Measurements from ENCODE around the gene SLC6A18. TPM values are rescaled to one million over a fixed set of nuclear protein-coding genes. Genes with fewer than 3 reads are reported as not detected.
A peak's percentile ranks its signal among the peaks of the same experiment; 100 is the strongest.
"Not testable (repeated sequence)": the region's sequence is repeated elsewhere in the genome, so short reads cannot be mapped to it uniquely, and the experiment has no call there.

The SLC6A18 gene
- total RNA-seq, 2 donors from 2014 or later, result not detected

- no peak for ATAC-seq (replicated peaks in 1 of 2)
- H3K27me3 Mint-ChIP-seq (ENCODE audit: low read depth), result no peaks in the 10 kb centered on the region
- H3K4me3 Mint-ChIP-seq, result no peak overlapping the region
- no peak overlapping the region for H3K27ac Mint-ChIP-seq
- no peaks in the 10 kb centered on the region for H3K9me3 Mint-ChIP-seq
- no peak for DNase-seq
- H3K4me1 Mint-ChIP-seq (ENCODE audit: low read depth), result peaks cover 18% of the 10 kb centered on the region
- H3K36me3 Mint-ChIP-seq (ENCODE audit: insufficient read depth in 2 of 2), result no peaks in the 10 kb centered on the region
Measured at GRCh38 chr5:1257363-1257762, 32.2 kb downstream of the SLC6A18 start.

GRCh38 chr5:1257841-1258240 lies 32.7 kb downstream of the SLC6A18 start:
- ATAC-seq (replicated peaks in 1 of 2), result no peak
- Mint-ChIP-seq H3K27ac (no peak overlapping the region), H3K4me1 (ENCODE audit: low read depth) (peaks cover 18% of the 10 kb centered on the region), H3K9me3 (no peaks in the 10 kb centered on the region), H3K27me3 (ENCODE audit: low read depth) (no peaks in the 10 kb centered on the region), H3K4me3 (no peak overlapping the region), H3K36me3 (ENCODE audit: insufficient read depth in 2 of 2) (no peaks in the 10 kb centered on the region)
- no peak for DNase-seq

- Mint-ChIP-seq H3K27me3 (ENCODE audit: low read depth) (no peaks in the 10 kb centered on the region), H3K4me3 (no peak overlapping the region), H3K9me3 (no peaks in the 10 kb centered on the region), H3K4me1 (ENCODE audit: low read depth) (peaks cover 12% of the 10 kb centered on the region), H3K27ac (no peak overlapping the region), H3K36me3 (ENCODE audit: insufficient read depth in 2 of 2) (no peaks in the 10 kb centered on the region)
- no peak for ATAC-seq (replicated peaks in 1 of 2)
- no peak for DNase-seq
Measured at GRCh38 chr5:1259806-1260480, 34.8 kb downstream of the SLC6A18 start.

- H3K4me1 Mint-ChIP-seq (ENCODE audit: low read depth), result no peaks in the 10 kb centered on the region
- no peak for DNase-seq
- no peak overlapping the region for H3K27ac Mint-ChIP-seq
Measured at GRCh38 chr5:1261643-1262042, 36.5 kb downstream of the SLC6A18 start.

DNA sequence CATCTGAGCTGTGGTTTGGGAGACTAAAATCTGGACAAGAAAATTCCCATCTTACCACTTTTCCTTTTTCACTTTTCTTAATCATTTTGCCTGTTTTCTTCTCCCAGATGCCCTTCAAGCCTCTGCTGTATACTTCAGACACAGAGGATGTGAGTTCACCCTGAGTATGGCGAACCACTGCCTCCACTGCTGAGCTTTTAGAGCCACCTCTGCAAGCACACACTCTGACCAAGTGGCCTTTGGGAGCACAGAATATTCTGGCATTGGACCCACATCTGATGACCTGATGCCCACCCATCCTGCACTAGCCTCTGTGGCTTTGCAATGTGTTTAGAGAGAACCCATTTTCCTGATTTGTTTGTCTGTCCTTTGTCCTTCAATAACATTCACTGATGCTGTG lies 37.2 kb downstream of the SLC6A18 start:
- H3K4me1 Mint-ChIP-seq (ENCODE audit: low read depth), result no peaks in the 10 kb centered on the region
- no peak overlapping the region for H3K27ac Mint-ChIP-seq
- H3K36me3 Mint-ChIP-seq (ENCODE audit: insufficient read depth in 2 of 2), result peaks cover 0 to 1% of the 10 kb centered on the region in 2 donors
- no peak for ATAC-seq (replicated peaks in 1 of 2)
- no peaks in the 10 kb centered on the region for H3K9me3 Mint-ChIP-seq
- no peaks in the 10 kb centered on the region for H3K27me3 Mint-ChIP-seq (ENCODE audit: low read depth)
- H3K4me3 Mint-ChIP-seq, result no peak overlapping the region
- DNase-seq, result no peak

More at GRCh38 chr5:1261643-1262042, 36.5 kb downstream of the SLC6A18 start:
- Mint-ChIP-seq H3K9me3 (no peaks in the 10 kb centered on the region), H3K27me3 (ENCODE audit: low read depth) (no peaks in the 10 kb centered on the region), H3K36me3 (ENCODE audit: insufficient read depth in 2 of 2) (peaks cover 0 to 1% of the 10 kb centered on the region in 2 donors), H3K4me3 (no peak overlapping the region)
- no peak for ATAC-seq (replicated peaks in 1 of 2)

DNA sequence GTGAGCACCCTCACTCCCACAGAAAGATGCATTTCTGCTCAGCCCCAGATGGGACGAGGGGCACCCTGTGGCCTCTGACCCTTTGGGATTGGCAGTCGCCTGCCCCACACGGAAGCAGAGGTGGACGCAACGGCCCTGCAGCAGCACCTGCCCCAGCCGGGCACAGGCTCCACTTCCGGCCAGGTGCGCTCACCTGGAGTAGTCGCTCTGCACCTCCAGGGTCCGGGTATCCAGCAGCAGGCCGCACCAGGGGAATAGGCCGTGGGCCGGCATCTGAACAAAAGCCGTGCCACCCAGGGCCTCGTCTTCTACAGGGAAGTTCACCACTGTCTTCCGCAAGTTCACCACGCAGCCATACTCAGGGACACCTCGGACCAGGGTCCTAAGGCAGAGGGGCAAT lies 39.0 kb downstream of the SLC6A18 start:
- Mint-ChIP-seq H3K27ac (no peak overlapping the region), H3K27me3 (ENCODE audit: low read depth) (no peaks in the 10 kb centered on the region), H3K4me3 (no peak overlapping the region), H3K4me1 (ENCODE audit: low read depth) (peaks cover 10% of the 10 kb centered on the region), H3K9me3 (no peaks in the 10 kb centered on the region), H3K36me3 (ENCODE audit: insufficient read depth in 2 of 2) (peaks cover 0 to 1% of the 10 kb centered on the region in 2 donors)
- DNase-seq (no peak), ATAC-seq (replicated peaks in 1 of 2) (no peak)

DNA sequence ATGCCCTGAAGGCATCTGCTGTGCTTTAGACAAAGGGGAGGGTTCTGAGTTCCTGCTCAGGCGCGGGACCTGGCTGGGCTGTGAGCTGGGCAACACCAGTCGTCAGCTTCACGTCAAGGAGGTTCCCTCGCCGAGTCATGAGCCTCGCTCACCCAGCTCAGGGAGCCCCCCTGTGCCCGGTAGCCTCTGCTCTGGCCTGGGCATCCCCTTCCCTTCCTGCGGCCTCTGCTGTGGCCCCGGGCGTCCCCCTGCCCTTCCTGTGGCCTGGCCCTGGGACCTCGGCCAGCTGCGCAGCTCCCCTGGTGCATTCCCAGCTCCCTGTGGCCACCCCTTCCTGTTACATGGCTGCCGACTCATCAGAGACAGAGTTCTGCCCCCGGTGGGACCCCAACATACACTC lies 39.8 kb downstream of the SLC6A18 start:
- peaks cover 0 to 1% of the 10 kb centered on the region in 2 donors for H3K36me3 Mint-ChIP-seq (ENCODE audit: insufficient read depth in 2 of 2)

DNA sequence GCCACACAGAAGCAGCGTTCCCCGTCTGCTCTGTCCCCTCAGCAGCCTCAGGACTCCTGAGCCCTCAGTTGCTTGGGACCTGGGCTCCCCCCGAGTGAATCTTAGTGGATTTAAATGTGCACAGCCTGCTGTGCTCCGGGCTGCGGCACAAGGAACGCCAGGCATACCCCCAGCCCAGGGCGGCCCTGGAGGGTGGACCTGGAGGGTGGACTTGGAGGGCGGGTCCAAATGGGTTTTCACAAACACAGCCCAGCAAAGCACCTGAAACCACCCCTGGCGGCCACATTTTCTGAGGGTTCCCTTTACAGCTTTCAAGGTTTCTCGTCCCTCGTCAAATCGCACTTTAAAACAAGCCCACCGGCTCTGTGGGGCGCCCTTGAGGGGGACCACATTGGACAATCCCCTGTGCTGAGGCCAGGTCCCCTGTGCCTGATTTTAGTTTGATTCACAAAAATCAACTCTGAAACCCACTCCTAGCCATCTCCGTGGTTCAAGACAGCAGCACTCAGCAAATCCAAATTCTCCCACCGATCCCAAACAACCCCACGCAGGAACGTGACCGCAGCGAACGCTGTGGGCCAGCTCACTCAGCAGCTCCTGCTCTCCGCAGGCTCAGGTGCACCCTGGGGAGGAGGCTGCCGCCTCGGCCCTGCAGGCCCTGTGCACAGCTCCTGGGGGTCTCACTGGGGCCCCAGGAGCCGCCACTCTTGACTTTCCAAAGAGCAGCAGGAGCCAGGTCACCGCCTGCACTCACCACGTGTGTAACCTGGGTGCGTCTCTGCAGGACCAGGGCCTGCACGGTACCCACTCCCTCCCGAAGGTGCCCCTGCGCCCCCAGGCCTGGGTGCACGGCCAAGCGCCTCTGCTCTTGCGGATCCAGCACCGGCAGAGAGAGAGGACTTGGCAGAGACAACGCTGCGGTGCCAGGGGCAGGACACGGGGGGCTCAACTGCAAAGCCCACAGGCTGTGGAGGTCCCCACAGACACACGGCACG lies 40.6 kb downstream of the SLC6A18 start:
- no peaks in the 10 kb centered on the region for H3K9me3 Mint-ChIP-seq
- ATAC-seq (replicated peaks in 1 of 2) (no peak), DNase-seq (no peak)
- no peak overlapping the region for H3K27ac Mint-ChIP-seq
- H3K4me3 Mint-ChIP-seq, result no peak overlapping the region
- H3K27me3 Mint-ChIP-seq (ENCODE audit: low read depth), result no peaks in the 10 kb centered on the region
- H3K36me3 Mint-ChIP-seq (ENCODE audit: insufficient read depth in 2 of 2), result peaks cover 0 to 1% of the 10 kb centered on the region in 2 donors
- H3K4me1 Mint-ChIP-seq (ENCODE audit: low read depth), result peaks cover 19% of the 10 kb centered on the region

More for the DNA sequence above, 39.8 kb downstream of the SLC6A18 start:
- ATAC-seq (replicated peaks in 1 of 2) (no peak), DNase-seq (no peak)
- Mint-ChIP-seq H3K9me3 (no peaks in the 10 kb centered on the region), H3K4me3 (no peak overlapping the region), H3K27ac (no peak overlapping the region), H3K4me1 (ENCODE audit: low read depth) (peaks cover 15% of the 10 kb centered on the region), H3K27me3 (ENCODE audit: low read depth) (no peaks in the 10 kb centered on the region)

DNA sequence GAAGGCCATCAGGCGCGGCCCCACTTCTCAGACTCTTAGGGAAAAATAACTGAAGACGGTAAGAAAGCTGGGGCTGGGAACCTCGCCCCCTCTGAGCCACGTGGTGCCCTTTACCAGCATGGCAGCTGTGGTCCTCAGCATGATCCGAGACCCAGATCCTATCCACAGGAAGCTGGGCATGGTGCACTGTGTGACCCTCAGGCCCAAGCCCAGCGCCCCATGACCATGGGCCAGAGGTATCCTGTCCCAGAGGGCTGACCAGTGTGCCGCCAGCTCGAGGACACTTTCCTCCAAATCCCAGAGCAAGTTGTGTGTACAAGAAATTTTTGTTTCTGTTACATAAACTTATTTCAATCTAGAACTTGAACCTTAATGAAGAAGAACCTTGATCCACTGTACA lies 41.6 kb downstream of the SLC6A18 start:
- peaks cover 0 to 1% of the 10 kb centered on the region in 2 donors for H3K36me3 Mint-ChIP-seq (ENCODE audit: insufficient read depth in 2 of 2)
- peaks cover 19% of the 10 kb centered on the region for H3K4me1 Mint-ChIP-seq (ENCODE audit: low read depth)
- ATAC-seq (replicated peaks in 1 of 2), result no peak
- DNase-seq, result no peak
- no peaks in the 10 kb centered on the region for H3K27me3 Mint-ChIP-seq (ENCODE audit: low read depth)
- no peak overlapping the region for H3K4me3 Mint-ChIP-seq
- H3K27ac Mint-ChIP-seq, result no peak overlapping the region
- H3K9me3 Mint-ChIP-seq, result no peaks in the 10 kb centered on the region

DNA sequence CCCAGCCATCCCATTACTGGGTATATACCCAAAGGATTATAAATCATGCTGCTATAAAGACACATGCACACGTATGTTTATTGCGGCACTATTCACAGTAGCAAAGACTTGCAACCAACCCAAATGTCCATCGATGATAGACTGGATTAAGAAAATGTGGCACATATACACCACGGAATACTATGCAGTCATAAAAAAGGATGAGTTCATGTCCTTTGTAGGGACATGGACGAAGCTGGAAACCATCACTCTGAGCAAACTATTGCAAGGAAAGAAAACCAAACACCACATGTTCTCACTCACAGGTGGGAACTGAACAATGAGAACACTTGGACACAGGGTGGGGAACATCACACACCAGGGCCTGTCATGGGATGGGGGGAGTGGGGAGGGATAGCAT lies 42.3 kb downstream of the SLC6A18 start:
- DNase-seq; ATAC-seq (replicated peaks in 1 of 2); H3K27me3 Mint-ChIP-seq (ENCODE audit: low read depth); H3K27ac Mint-ChIP-seq; H3K9me3 Mint-ChIP-seq; H3K36me3 Mint-ChIP-seq (ENCODE audit: insufficient read depth in 2 of 2); H3K4me3 Mint-ChIP-seq: not testable (repeated sequence)
- H3K4me1 Mint-ChIP-seq (ENCODE audit: low read depth), result peaks cover 19% of the 10 kb centered on the region

- no peak overlapping the region for H3K27ac Mint-ChIP-seq
- H3K4me3 Mint-ChIP-seq, result no peak overlapping the region
- no peak for ATAC-seq (replicated peaks in 1 of 2)
- no peak for DNase-seq
- no peaks in the 10 kb centered on the region for H3K9me3 Mint-ChIP-seq
- peaks cover 0 to 1% of the 10 kb centered on the region in 2 donors for H3K36me3 Mint-ChIP-seq (ENCODE audit: insufficient read depth in 2 of 2)
- H3K4me1 Mint-ChIP-seq (ENCODE audit: low read depth), result peaks cover 19% of the 10 kb centered on the region
- H3K27me3 Mint-ChIP-seq (ENCODE audit: low read depth), result no peaks in the 10 kb centered on the region
Measured at GRCh38 chr5:1268056-1268455, 42.9 kb downstream of the SLC6A18 start.

DNA sequence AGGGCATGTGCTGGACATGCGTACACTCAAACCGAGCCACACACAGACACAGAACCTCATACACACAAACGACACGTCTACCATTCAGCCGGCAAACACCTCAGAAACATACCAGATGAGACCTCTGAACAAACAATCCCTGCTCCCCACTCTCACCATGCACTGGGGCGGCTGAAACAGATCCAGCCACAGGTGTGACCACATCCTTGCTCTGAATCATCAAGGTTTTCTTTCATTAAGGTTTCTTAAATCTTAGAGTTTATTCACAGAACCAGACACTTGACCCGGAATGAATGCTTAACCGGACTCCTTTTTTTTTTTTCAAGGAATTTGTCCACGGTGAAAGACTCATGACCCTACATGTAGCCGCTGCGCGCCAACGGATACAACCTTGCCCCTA lies 43.5 kb downstream of the SLC6A18 start:
- H3K27ac Mint-ChIP-seq, result no peak overlapping the region
- no peaks in the 10 kb centered on the region for H3K9me3 Mint-ChIP-seq
- peaks cover 19% of the 10 kb centered on the region for H3K4me1 Mint-ChIP-seq (ENCODE audit: low read depth)
- no peak overlapping the region for H3K4me3 Mint-ChIP-seq
- DNase-seq (peak; percentile 56 to 71), ATAC-seq (replicated peaks in 1 of 2) (peak; percentile 97 to 99)
- H3K27me3 Mint-ChIP-seq (ENCODE audit: low read depth), result no peaks in the 10 kb centered on the region
- H3K36me3 Mint-ChIP-seq (ENCODE audit: insufficient read depth in 2 of 2), result peaks cover 0 to 1% of the 10 kb centered on the region in 2 donors

DNA sequence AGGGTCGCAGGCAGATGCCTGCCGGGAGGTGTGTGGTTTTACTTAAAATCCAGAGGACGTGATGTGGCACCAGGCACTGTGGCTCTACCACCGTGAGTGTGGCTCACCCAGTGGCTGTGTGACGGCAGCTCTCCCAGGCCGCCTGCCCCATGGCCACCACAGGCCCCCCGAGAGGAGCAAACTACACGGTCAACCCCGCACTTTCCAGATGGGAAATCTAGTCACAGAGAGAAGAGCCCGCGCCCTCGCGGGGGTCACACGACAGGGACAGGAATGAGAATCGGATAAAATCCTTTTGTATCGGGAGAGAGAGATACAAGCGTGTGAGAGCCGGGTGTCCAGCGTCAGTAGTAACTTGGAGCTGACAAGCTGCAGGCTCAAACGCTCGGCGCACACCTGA lies 45.2 kb downstream of the SLC6A18 start:
- Mint-ChIP-seq H3K36me3 (ENCODE audit: insufficient read depth in 2 of 2) (peaks cover 0 to 1% of the 10 kb centered on the region in 2 donors), H3K9me3 (no peaks in the 10 kb centered on the region), H3K4me1 (ENCODE audit: low read depth) (peaks cover 19% of the 10 kb centered on the region), H3K27ac (no peak overlapping the region), H3K4me3 (no peak overlapping the region), H3K27me3 (ENCODE audit: low read depth) (no peaks in the 10 kb centered on the region)
- ATAC-seq (replicated peaks in 1 of 2), result no peak
- DNase-seq, result no peak

Data from activated T-cell treated with anti-CD3 and anti-CD28 coated beads, Interleukin-2, amount 50 U/mL, for 72 hours (primary cell).